Keratinocyte (primary cell): Measurements from ENCODE around the gene DUSP8. TPM values are rescaled to one million over a fixed set of nuclear protein-coding genes. Genes with fewer than 3 reads are reported as not detected.

Source experiments
- DNase-seq: peaks from one replicate; pipeline ENCODE4 v3.0.0-alpha.2; 2011; ENCODE audit warnings: low read depth, missing footprints, low spot score
- FAIRE-seq: peaks from 2 replicates; lab custom pipeline; 2011; peaks lifted over from hg19 to GRCh38; lab: Jason Lieb, UNC
- H2AFZ ChIP-seq: 2 replicates; pipeline ENCODE4 v1.6.0; 2012; ENCODE audit warnings: low read length, control low read depth, inconsistent platforms; ENCODE audit not compliant: control insufficient read depth
- H3K27ac ChIP-seq: 2 replicates; pipeline ENCODE4 v1.5.1; 2011; ENCODE audit warnings: low read length; ENCODE audit not compliant: control insufficient read depth, insufficient read depth
- H3K27me3 ChIP-seq: 3 replicates; pipeline ENCODE4 v1.6.0; 2011; ENCODE audit warnings: low read length; ENCODE audit not compliant: control insufficient read depth, insufficient read depth; ENCODE audit errors: extremely low read depth
- H3K36me3 ChIP-seq, 2 experiments: 2 replicates in 1 of 2; 3 replicates in 1 of 2; pipeline ENCODE4 v1.5.1; 2011; ENCODE audit warnings: low read length in 2 of 2, mild to moderate bottlenecking in 1 of 2; ENCODE audit not compliant: control insufficient read depth in 2 of 2, insufficient read depth in 2 of 2; ENCODE audit errors: extremely low read depth in 1 of 2
- H3K4me1 ChIP-seq: 3 replicates; pipeline ENCODE4 v1.5.1; 2011; ENCODE audit warnings: low read length; ENCODE audit not compliant: control insufficient read depth, insufficient read depth; ENCODE audit errors: extremely low read depth
- H3K4me2 ChIP-seq: 3 replicates; pipeline ENCODE4 v1.6.0; 2011; ENCODE audit warnings: low read depth, low read length; ENCODE audit not compliant: control insufficient read depth, insufficient read depth; ENCODE audit errors: extremely low read depth
- H3K4me3 ChIP-seq, 3 experiments: fragments of 200-600 bp in 1 of 3; sonication (generic) in 1 of 3; 2 replicates in 2 of 3; 3 replicates in 1 of 3; pipeline ENCODE4 v1.5.1; 2011 to 2016; ENCODE audit warnings: low read length in 3 of 3, mild to moderate bottlenecking in 3 of 3, control low read depth in 2 of 3, inconsistent platforms in 1 of 3, low read depth in 1 of 3, mixed read lengths in 1 of 3, mixed run types in 1 of 3, moderate library complexity in 1 of 3; ENCODE audit not compliant: control insufficient read depth in 2 of 3, insufficient read depth in 2 of 3; ENCODE audit errors: extremely low read depth in 1 of 3
- H3K79me2 ChIP-seq: 2 replicates; pipeline ENCODE4 v1.6.0; 2012; ENCODE audit warnings: low read length; ENCODE audit not compliant: control insufficient read depth, insufficient read depth
- H3K9ac ChIP-seq: 3 replicates; pipeline ENCODE4 v1.6.0; 2011; ENCODE audit warnings: low read length; ENCODE audit not compliant: control insufficient read depth, insufficient read depth; ENCODE audit errors: extremely low read depth
- H3K9me1 ChIP-seq: 3 replicates; pipeline ENCODE4 v1.6.0; 2011; ENCODE audit warnings: low read length; ENCODE audit not compliant: control insufficient read depth, insufficient read depth; ENCODE audit errors: extremely low read depth
- H3K9me3 ChIP-seq: 2 replicates; pipeline ENCODE4 v1.5.1; 2012; ENCODE audit warnings: low read depth, low read length; ENCODE audit not compliant: control insufficient read depth
- H4K20me1 ChIP-seq: 3 replicates; pipeline ENCODE4 v1.6.0; 2011; ENCODE audit warnings: low read length; ENCODE audit not compliant: control insufficient read depth, insufficient read depth; ENCODE audit errors: extremely low read depth
- CTCF ChIP-seq, 3 experiments: IDR thresholded peaks in 1 of 3; conservative IDR thresholded peaks in 1 of 3; optimal IDR thresholded peaks in 1 of 3; 2 replicates in 2 of 3; 3 replicates in 1 of 3; pipeline versions ENCODE3 to v1.5.1; 2011; ENCODE audit warnings: low read length in 3 of 3, mild to moderate bottlenecking in 3 of 3, moderate library complexity in 2 of 3, control low read depth in 1 of 3, inconsistent platforms in 1 of 3; ENCODE audit not compliant: insufficient read depth in 2 of 3; ENCODE audit errors: extremely low read depth in 1 of 3
- EZH2 ChIP-seq: IDR thresholded peaks from one replicate; pipeline ENCODE4 v1.6.1; 2012; ENCODE audit warnings: inconsistent platforms, mild to moderate bottlenecking, low read length, moderate library complexity
- dilution Hi-C: fragments of 300-500 bp; cut with MboI; formaldehyde crosslinking; loops from one replicate; pipeline ENCODE4 v1.7.0; 2020; ENCODE audit warnings: low sequenced_read_pairs; ENCODE audit not compliant: extremely low pct_ligation_motif_present
- polyA plus RNA-seq, 5 experiments: library from polyadenylated mRNA; depleted of rRNA in 3 of 5; stranded (reverse) in 3 of 5; stranded (forward) in 1 of 5; unstranded in 1 of 5; fragments of >200 nt; gene quantifications; 1 replicate in 1 of 5; 2 replicates in 3 of 5; 3 replicates in 1 of 5; pipeline versions ENCODE4 v1.2.1 to v1.2.3, GENCODE V29; 2011 to 2012; ENCODE audit warnings: missing spikeins in 2 of 5, low read depth in 1 of 5, low replicate concordance in 1 of 5

DUSP8 gene
- polyA plus RNA-seq, 1 donor (not counting 4 experiments of a cell fraction or from before 2014, with no cell fraction given): 0.58 TPM

- Histone ChIP-seq H3K27ac (no peak overlapping the region), H3K27me3 (peaks cover 37% of the 10 kb centered on the region)
Measured at GRCh38 chr11:1569251-1569780, 2.8 kb downstream of the DUSP8 start.

GRCh38 chr11:1568441-1568911, 3.6 kb downstream of the DUSP8 start:
- TF ChIP-seq EZH2 (no peak), CTCF (optimal IDR thresholded peaks at IDR 0.05 in 1 of 3, IDR thresholded peaks at IDR 0.05 in 1 of 3, conservative IDR thresholded peaks at IDR 0.05 in 1 of 3; ENCODE audit: extremely low read depth in 1 of 3, insufficient read depth in 2 of 3, low read length in 3 of 3) (no peak)
- H3K27ac ChIP-seq: no peak overlapping the region
- H2AFZ ChIP-seq: no peak overlapping the region
- dilution Hi-C loops: no loop called here
- H3K27me3 ChIP-seq: peaks cover 28% of the 10 kb centered on the region
- H3K4me3 ChIP-seq: no peak overlapping the region
- no peaks in the 10 kb centered on the region for H3K79me2 ChIP-seq
- H3K9ac ChIP-seq: no peak overlapping the region
- no peaks in the 10 kb centered on the region for H3K9me3 ChIP-seq
- FAIRE-seq (no peak), DNase-seq (no peak)
- H3K9me1 ChIP-seq: no peaks in the 10 kb centered on the region
- peaks cover 0 to 1% of the 10 kb centered on the region in 2 experiments for H3K36me3 ChIP-seq
- H4K20me1 ChIP-seq: peaks cover 2% of the 10 kb centered on the region
- H3K4me1 ChIP-seq: no peaks in the 10 kb centered on the region
- H3K4me2 ChIP-seq: no peak overlapping the region

More at GRCh38 chr11:1569251-1569780, 2.8 kb downstream of the DUSP8 start:
- H2AFZ ChIP-seq: no peak overlapping the region
- H3K9ac ChIP-seq: no peak overlapping the region
- H3K36me3 ChIP-seq: no peaks in the 10 kb centered on the region
- H3K4me2 ChIP-seq: no peak overlapping the region
- no peaks in the 10 kb centered on the region for H3K9me1 ChIP-seq
- H4K20me1 ChIP-seq: peaks cover 2% of the 10 kb centered on the region
- FAIRE-seq (no peak), DNase-seq (no peak)
- no peaks in the 10 kb centered on the region for H3K9me3 ChIP-seq
- H3K4me3 ChIP-seq: no peak overlapping the region
- TF ChIP-seq EZH2 (no peak), CTCF (optimal IDR thresholded peaks at IDR 0.05 in 1 of 3, IDR thresholded peaks at IDR 0.05 in 1 of 3, conservative IDR thresholded peaks at IDR 0.05 in 1 of 3; ENCODE audit: extremely low read depth in 1 of 3, insufficient read depth in 2 of 3, low read length in 3 of 3) (no peak)
- no peaks in the 10 kb centered on the region for H3K4me1 ChIP-seq
- dilution Hi-C loops: no loop called here
- H3K79me2 ChIP-seq: no peaks in the 10 kb centered on the region
